HepG2 (cell line): Measurements from ENCODE around the gene C1orf146. TPM values are rescaled to one million over a fixed set of nuclear protein-coding genes. Genes with fewer than 3 reads are reported as not detected.

Source experiments
- ATAC-seq: fragments of 200-7000 bp; cut with Tn5 transposase; 3 replicates; pipeline ENCODE4 v1.9.1; 2020; ENCODE audit warnings: mild to moderate bottlenecking, moderate library complexity
- BruUV-seq: library from RNA; stranded (reverse); fragments of 400-500 nt; replicated peaks from 2 replicates; lab custom pipeline; 2021; lab: Mats Ljungman, UMichigan
- CTCF ChIA-PET: fragments of 300-600 bp; formaldehyde crosslinking; extraction: SDS; loops from one replicate; lab custom pipeline; 2021; ENCODE audit warnings: low total read pairs, inconsistent platforms, low intra/inter-chr PET ratio; lab: Yijun Ruan, JAX
- POLR2A ChIA-PET: fragments of 350-600 bp; sonication (Branson Sonifier 250); formaldehyde crosslinking; loops from one replicate; lab custom pipeline; 2020; ENCODE audit warnings: antibody characterized with exemption, inconsistent platforms; lab: Yijun Ruan, JAX
- DNase-seq: peaks from one replicate; pipeline ENCODE4 v3.0.0-alpha.2; 2015; ENCODE audit warnings: low spot score
- FAIRE-seq: peaks from 3 replicates; lab custom pipeline; 2011; peaks lifted over from hg19 to GRCh38; lab: Jason Lieb, UNC
- H2AFZ ChIP-seq: one replicate; pipeline ENCODE4 v1.6.1; 2011; ENCODE audit warnings: low read length, inconsistent platforms
- H3K27ac ChIP-seq: fragments of 300-600 bp; 3 replicates; pipeline ENCODE4 v1.8.0; 2011; ENCODE audit warnings: mixed run types, mild to moderate bottlenecking, mixed read lengths, low read length, inconsistent platforms; ENCODE audit not compliant: insufficient read depth; ENCODE audit errors: extremely low read length
- H3K27me3 ChIP-seq, 2 experiments: fragments of 200-600 bp in 1 of 2; 2 replicates in 1 of 2; 3 replicates in 1 of 2; pipeline versions ENCODE4 v1.6.0 to v1.8.0; 2011; ENCODE audit warnings: low read length in 2 of 2, mild to moderate bottlenecking in 2 of 2, moderate library complexity in 2 of 2, inconsistent platforms in 1 of 2; ENCODE audit not compliant: insufficient read depth in 2 of 2, control insufficient read depth in 1 of 2
- H3K36me3 ChIP-seq, 2 experiments: fragments of 200-600 bp in 1 of 2; replicated peaks in 1 of 2; 2 replicates in 1 of 2; 3 replicates in 1 of 2; pipeline versions ENCODE4 v1.5.1 to v1.8.0; 2011; ENCODE audit warnings: low read length in 2 of 2, inconsistent platforms in 1 of 2; ENCODE audit not compliant: insufficient read depth in 2 of 2, control insufficient read depth in 1 of 2
- H3K4me1 ChIP-seq: 2 replicates; pipeline ENCODE4 v1.5.1; 2012; ENCODE audit warnings: low read length, inconsistent platforms; ENCODE audit not compliant: insufficient read depth
- H3K4me2 ChIP-seq: 2 replicates; pipeline ENCODE4 v1.6.0; 2011; ENCODE audit warnings: low read depth, low read length, inconsistent platforms
- H3K4me3 ChIP-seq, 3 experiments: fragments of 200-600 bp in 1 of 3; sonication (generic), shearing (Covaris generic) in 1 of 3; replicated peaks in 1 of 3; 2 replicates each; pipeline ENCODE4 v1.5.1; 2011 to 2016; ENCODE audit warnings: low read length in 3 of 3, inconsistent platforms in 2 of 3, low read depth in 2 of 3, mild to moderate bottlenecking in 2 of 3, control low read depth in 1 of 3, mixed read lengths in 1 of 3; ENCODE audit not compliant: insufficient read depth in 1 of 3
- H3K79me2 ChIP-seq: one replicate; pipeline ENCODE4 v1.6.1; 2011; ENCODE audit warnings: low read length, inconsistent platforms; ENCODE audit not compliant: insufficient read depth
- H3K9ac ChIP-seq: 2 replicates; pipeline ENCODE4 v1.6.0; 2011; ENCODE audit warnings: mild to moderate bottlenecking, low read depth, low read length, inconsistent platforms; ENCODE audit not compliant: insufficient read depth
- H3K9me3 ChIP-seq: 2 replicates; pipeline ENCODE4 v1.5.1; 2012; ENCODE audit warnings: mild to moderate bottlenecking, low read length
- H4K20me1 ChIP-seq: 2 replicates; pipeline ENCODE4 v1.6.0; 2011; ENCODE audit warnings: inconsistent platforms, mild to moderate bottlenecking, low read length, moderate library complexity; ENCODE audit not compliant: insufficient read depth
- GABPB1 ChIP-seq: IDR thresholded peaks from 2 replicates; pipeline ENCODE4 v1.6.1; 2016; ENCODE audit warnings: mild to moderate bottlenecking, missing genetic modification reagents, moderate library complexity, missing compliant biosample characterization
- MEIS1 ChIP-seq: sonication (generic); formaldehyde crosslinking; IDR thresholded peaks from 2 replicates; pipeline ENCODE4 v1.9.0; 2021; ENCODE audit warnings: mild to moderate bottlenecking, missing genetic modification reagents, moderate library complexity, borderline replicate concordance
- NR2F6 ChIP-seq, 2 experiments: IDR thresholded peaks; 2 replicates each; pipeline ENCODE4 v1.6.1; 2016; ENCODE audit warnings: antibody characterized with exemption in 1 of 2, mild to moderate bottlenecking in 1 of 2
- RCOR2 ChIP-seq: IDR thresholded peaks from 2 replicates; pipeline ENCODE4 v1.6.1; 2016; ENCODE audit warnings: missing biosample characterization, missing genetic modification reagents
- SOX6 ChIP-seq, 2 experiments: fragments of 450-650 bp in 1 of 2; sonication (generic) in 1 of 2; formaldehyde crosslinking in 1 of 2; IDR thresholded peaks; 2 replicates each; pipeline versions ENCODE4 v1.4.0 to v1.6.1; 2017 to 2020; ENCODE audit warnings: antibody characterized with exemption in 1 of 2, mild to moderate bottlenecking in 1 of 2, missing genetic modification reagents in 1 of 2
- ZNF367 ChIP-seq: sonication (generic); formaldehyde crosslinking; IDR thresholded peaks from 2 replicates; pipeline ENCODE4 v1.4.0; 2020; ENCODE audit warnings: missing genetic modification reagents, borderline replicate concordance
- ZNF468 ChIP-seq: sonication (generic); formaldehyde crosslinking; IDR thresholded peaks from 2 replicates; pipeline ENCODE4 v1.8.0; 2022; ENCODE audit warnings: mild to moderate bottlenecking, moderate library complexity, missing genetic modification reagents
- ZNF709 ChIP-seq: sonication (generic); formaldehyde crosslinking; IDR thresholded peaks from 2 replicates; pipeline ENCODE4 v1.5.0; 2020; ENCODE audit warnings: mild to moderate bottlenecking, missing genetic modification reagents
- WGBS: methylation state at CpG from one replicate; pipeline ENCODE4 v1.1.6; 2017; ENCODE audit warnings: low lambda C conversion rate; 5-methylcytosine and 5-hydroxymethylcytosine counted together
- in situ Hi-C: cut with HindIII; loops from 2 replicates; pipeline ENCODE4 v1.10.0; 2017; ENCODE audit warnings: low pct_unique_long_range_greater_than_20kb; ENCODE audit not compliant: extremely low pct_ligation_motif_present
- intact Hi-C: fragments of 100-400 bp; cut with micrococcal nuclease; formaldehyde crosslinking; loops from one replicate; pipeline ENCODE4 v1.10.0; 2022; ENCODE audit not compliant: unreplicated experiment
- polyA plus RNA-seq, 8 experiments: library from polyadenylated mRNA; depleted of rRNA in 3 of 8; stranded (reverse) in 7 of 8; unstranded in 1 of 8; fragments of >200 nt; fragmentation: Illumina TruSeq in 4 of 8; extraction: Trizol in 4 of 8; gene quantifications; 2 replicates each; pipeline versions ENCODE4 v1.2.1 to v1.2.3, GENCODE V29; 2011 to 2016; ENCODE audit warnings: low read depth in 4 of 8, missing spikeins in 1 of 8, mixed read lengths in 1 of 8; ENCODE audit not compliant: insufficient read depth in 1 of 8
- total RNA-seq, 5 experiments: library from RNA; depleted of rRNA; stranded (reverse); fragments of >200 nt; fragmentation: Illumina TruSeq; extraction: Trizol; gene quantifications; 2 replicates each; pipeline ENCODE4 v1.2.3, GENCODE V29; 2016; ENCODE audit warnings: low read depth in 1 of 5
- TF ChIP-seq, protein P1 (sequence below): IDR thresholded peaks from 2 replicates; pipeline ENCODE4 v1.6.1; 2016; ENCODE audit warnings: missing biosample characterization, missing genetic modification reagents, low read depth
- TF ChIP-seq, protein P2 (sequence below): sonication (generic); formaldehyde crosslinking; IDR thresholded peaks from 2 replicates; pipeline ENCODE4 v1.4.0; 2020; ENCODE audit warnings: low read depth, mild to moderate bottlenecking, missing genetic modification reagents
- TF ChIP-seq, protein P3 (sequence below): sonication (generic); formaldehyde crosslinking; IDR thresholded peaks from 2 replicates; pipeline ENCODE4 v1.8.1; 2023; ENCODE audit warnings: mild to moderate bottlenecking, inconsistent platforms, moderate library complexity, missing genetic modification reagents, borderline replicate concordance

Gene C1orf146
- total and polyA plus RNA-seq, 2 of the 13 experiments (the other 11 are each of a cell fraction or from before 2014, with no cell fraction given): not detected

DNA sequence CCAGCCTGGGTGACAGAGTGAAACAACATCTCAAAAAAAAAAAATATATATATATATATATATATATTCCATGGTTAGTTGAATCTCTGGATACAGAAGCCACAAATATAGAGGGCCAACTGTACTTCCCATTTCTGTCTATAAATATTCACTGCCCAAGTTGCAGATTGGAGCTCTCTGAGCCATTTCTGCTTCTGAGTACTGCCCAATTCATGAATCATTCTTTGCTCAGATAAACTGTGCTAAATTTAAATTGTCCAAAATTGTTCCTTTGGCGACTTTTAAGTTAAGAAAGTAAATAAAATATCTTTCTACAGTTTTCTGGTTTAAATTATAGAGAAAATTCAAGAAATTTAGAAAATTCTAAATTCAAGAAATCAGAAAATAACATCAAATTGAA lies 23.2 kb upstream of the C1orf146 start:
- no peaks in the 10 kb centered on the region for H3K36me3 ChIP-seq
- no TSS peak for BruUV-seq
- H3K9me3 ChIP-seq: no peaks in the 10 kb centered on the region
- no peak overlapping the region for H3K27ac ChIP-seq
- no peak overlapping the region for H3K4me2 ChIP-seq
- ATAC-seq: no peak
- FAIRE-seq: no peak
- POLR2A ChIA-PET: no interaction called here
- no peak overlapping the region for H3K4me3 ChIP-seq
- no peaks in the 10 kb centered on the region for H4K20me1 ChIP-seq
- no peak overlapping the region for H2AFZ ChIP-seq
- in situ Hi-C loops: no loop called here
- H3K4me1 ChIP-seq: no peaks in the 10 kb centered on the region
- CTCF ChIA-PET: no interaction called here
- H3K9ac ChIP-seq: no peak overlapping the region
- H3K79me2 ChIP-seq: no peaks in the 10 kb centered on the region
- no peak for DNase-seq
- TF ChIP-seq GABPB1: no peak
- TF ChIP-seq, protein P1, sequence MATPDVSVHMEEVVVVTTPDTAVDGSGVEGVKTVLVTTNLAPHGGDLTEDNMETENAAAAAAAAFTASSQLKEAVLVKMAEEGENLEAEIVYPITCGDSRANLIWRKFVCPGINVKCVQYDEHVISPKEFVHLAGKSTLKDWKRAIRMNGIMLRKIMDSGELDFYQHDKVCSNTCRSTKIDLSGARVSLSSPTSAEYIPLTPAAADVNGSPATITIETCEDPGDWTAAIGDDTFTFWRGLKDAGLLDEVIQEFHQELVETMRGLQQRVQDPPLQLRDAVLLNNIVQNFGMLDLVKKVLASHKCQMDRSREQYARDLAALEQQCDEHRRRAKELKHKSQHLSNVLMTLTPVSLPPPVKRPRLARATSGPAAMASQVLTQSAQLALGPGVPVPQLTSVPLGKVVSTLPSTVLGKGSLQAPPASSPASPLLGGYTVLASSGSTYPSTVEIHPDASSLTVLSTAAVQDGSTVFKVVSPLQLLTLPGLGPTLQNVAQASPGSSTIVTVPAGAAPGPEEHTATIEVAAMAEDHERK (CRISPR knock-in tag): no peak
- TF ChIP-seq NR2F6 (IDR thresholded peaks at IDR 0.05): no peak
- no peak for TF ChIP-seq NR2F6 (CRISPR knock-in tag; IDR thresholded peaks at IDR 0.05)
- no peak for TF ChIP-seq RCOR2 (CRISPR knock-in tag)
- TF ChIP-seq ZNF367 (CRISPR knock-in tag): no peak
- TF ChIP-seq, protein P2, sequence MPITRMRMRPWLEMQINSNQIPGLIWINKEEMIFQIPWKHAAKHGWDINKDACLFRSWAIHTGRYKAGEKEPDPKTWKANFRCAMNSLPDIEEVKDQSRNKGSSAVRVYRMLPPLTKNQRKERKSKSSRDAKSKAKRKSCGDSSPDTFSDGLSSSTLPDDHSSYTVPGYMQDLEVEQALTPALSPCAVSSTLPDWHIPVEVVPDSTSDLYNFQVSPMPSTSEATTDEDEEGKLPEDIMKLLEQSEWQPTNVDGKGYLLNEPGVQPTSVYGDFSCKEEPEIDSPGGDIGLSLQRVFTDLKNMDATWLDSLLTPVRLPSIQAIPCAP (CRISPR knock-in tag): no peak
- no peak for TF ChIP-seq ZNF468 (CRISPR knock-in tag)
- TF ChIP-seq, protein P3, sequence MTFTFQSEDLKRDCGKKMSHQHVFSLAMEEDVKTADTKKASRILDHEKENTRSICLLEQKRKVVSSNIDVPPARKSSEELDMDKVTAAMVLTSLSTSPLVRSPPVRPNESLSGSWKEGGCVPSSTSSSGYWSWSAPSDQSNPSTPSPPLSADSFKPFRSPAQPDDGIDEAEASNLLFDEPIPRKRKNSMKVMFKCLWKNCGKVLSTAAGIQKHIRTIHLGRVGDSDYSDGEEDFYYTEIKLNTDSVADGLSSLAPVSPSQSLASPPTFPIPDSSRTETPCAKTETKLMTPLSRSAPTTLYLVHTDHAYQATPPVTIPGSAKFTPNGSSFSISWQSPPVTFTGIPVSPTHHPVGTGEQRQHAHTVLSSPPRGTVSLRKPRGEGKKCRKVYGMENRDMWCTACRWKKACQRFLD (CRISPR knock-in tag): no peak
- TF ChIP-seq SOX6 (IDR thresholded peaks at IDR 0.05): no peak
- no peak for TF ChIP-seq SOX6 (CRISPR knock-in tag; IDR thresholded peaks at IDR 0.05)
- no peak for TF ChIP-seq ZNF709 (CRISPR knock-in tag)
- no peak for TF ChIP-seq MEIS1 (CRISPR knock-in tag)
- H3K27me3 ChIP-seq: no peaks in the 10 kb centered on the region; a peak in 1 of 5 replicates
- 0% methylated on average over 1 of the region's 1 CpG for WGBS
- intact Hi-C loops: no loop called here
